Glomerular visceral epithelial cell (primary cell): ENCODE results near the gene PBX1.

Source experiments
- DNase-seq: peaks from one replicate; pipeline ENCODE4 v3.0.0-alpha.2; 2016; ENCODE audit errors: extremely low spot score

The PBX1 gene

GRCh38 chr1:164779376-164779775 lies 220.4 kb downstream of the PBX1 start:
- DNase-seq = no peak

- no peak for DNase-seq
These were observed 221.3 kb downstream of the PBX1 start for GRCh38 chr1:164780111-164780812.

GRCh38 chr1:164780863-164781262 lies 221.9 kb downstream of the PBX1 start:
- DNase-seq = peak; percentile 56

- DNase-seq = no peak
These were observed 223.0 kb downstream of the PBX1 start for GRCh38 chr1:164781972-164782371.

GRCh38 chr1:164783778-164784555 lies 225.0 kb downstream of the PBX1 start:
- DNase-seq = no peak

- no peak for DNase-seq
These were observed 226.0 kb downstream of the PBX1 start for GRCh38 chr1:164784960-164785359.

GRCh38 chr1:164785841-164786534 lies 227.0 kb downstream of the PBX1 start:
- DNase-seq = no peak

- DNase-seq = peak; percentile 71
These were observed 228.2 kb downstream of the PBX1 start for GRCh38 chr1:164786980-164787833.

- no peak for DNase-seq
These were observed 228.8 kb downstream of the PBX1 start for GRCh38 chr1:164787834-164788231.

GRCh38 chr1:164790081-164790480 lies 231.1 kb downstream of the PBX1 start:
- DNase-seq = no peak

- no peak for DNase-seq
These were observed 233.5 kb downstream of the PBX1 start for GRCh38 chr1:164792410-164793004.

- DNase-seq = peak; percentile 64
These were observed 235.4 kb downstream of the PBX1 start for GRCh38 chr1:164794356-164794755.

- no peak for DNase-seq
These were observed 237.9 kb downstream of the PBX1 start for GRCh38 chr1:164796916-164797315.

GRCh38 chr1:164801246-164801731 lies 242.3 kb downstream of the PBX1 start:
- DNase-seq = no peak

GRCh38 chr1:164801791-164802502 lies 243.0 kb downstream of the PBX1 start:
- DNase-seq = no peak

- DNase-seq = no peak
These were observed 243.7 kb downstream of the PBX1 start for GRCh38 chr1:164802529-164803282.

GRCh38 chr1:164803366-164803765 lies 244.4 kb downstream of the PBX1 start:
- DNase-seq = peak; percentile 42

- DNase-seq = no peak
These were observed 245.4 kb downstream of the PBX1 start for GRCh38 chr1:164804366-164804765.

GRCh38 chr1:164805399-164805798 lies 246.4 kb downstream of the PBX1 start:
- no peak for DNase-seq

- no peak for DNase-seq
These were observed 247.5 kb downstream of the PBX1 start for GRCh38 chr1:164806531-164806930.
